Parathyroid adenoma (tissue), 2 donors: Measurements from ENCODE around the gene DCTPP1.

Experiments used
- H2AFZ ChIP-seq: fragments of 300-600 bp; sonication (generic); one replicate; pipeline ENCODE4 v1.7.0; 2017; ENCODE audit warnings: antibody characterized with exemption, mild to moderate bottlenecking
- H3K27ac ChIP-seq: fragments of 300-600 bp; sonication (generic); one replicate; pipeline ENCODE4 v1.7.0; 2017
- H3K27me3 ChIP-seq: fragments of 300-600 bp; sonication (generic); one replicate; pipeline ENCODE4 v1.7.0; 2017; ENCODE audit warnings: low read length; ENCODE audit not compliant: control insufficient read depth, insufficient read depth
- H3K36me3 ChIP-seq: fragments of 300-600 bp; sonication (generic); one replicate; pipeline ENCODE4 v1.7.0; 2017; ENCODE audit warnings: low read length; ENCODE audit not compliant: control insufficient read depth, insufficient read depth
- H3K4me1 ChIP-seq: fragments of 300-600 bp; sonication (generic); one replicate; pipeline ENCODE4 v1.7.0; 2017; ENCODE audit warnings: control low read depth
- H3K4me2 ChIP-seq: fragments of 300-600 bp; sonication (generic); one replicate; pipeline ENCODE4 v1.7.0; 2017; ENCODE audit warnings: low read length
- H3K4me3 ChIP-seq: fragments of 300-600 bp; sonication (generic); one replicate; pipeline ENCODE4 v1.7.0; 2017; ENCODE audit warnings: low read depth, low read length
- H3K79me2 ChIP-seq: fragments of 300-600 bp; sonication (generic); one replicate; pipeline ENCODE4 v1.7.0; 2017; ENCODE audit warnings: control low read depth
- H3K9ac ChIP-seq: fragments of 300-600 bp; sonication (generic); one replicate; pipeline ENCODE4 v1.7.0; 2017; ENCODE audit warnings: mild to moderate bottlenecking
- H3K9me3 ChIP-seq: fragments of 300-600 bp; sonication (generic); one replicate; pipeline ENCODE4 v1.7.0; 2017; ENCODE audit warnings: low read length; ENCODE audit not compliant: control insufficient read depth
- CTCF ChIP-seq: fragments of 300-600 bp; sonication (generic); IDR thresholded peaks from one replicate; pipeline ENCODE4 v1.7.0; 2017; ENCODE audit warnings: antibody characterized with exemption, mild to moderate bottlenecking
- donor health status: primary hyperparathyroidism.

DCTPP1 gene

DNA sequence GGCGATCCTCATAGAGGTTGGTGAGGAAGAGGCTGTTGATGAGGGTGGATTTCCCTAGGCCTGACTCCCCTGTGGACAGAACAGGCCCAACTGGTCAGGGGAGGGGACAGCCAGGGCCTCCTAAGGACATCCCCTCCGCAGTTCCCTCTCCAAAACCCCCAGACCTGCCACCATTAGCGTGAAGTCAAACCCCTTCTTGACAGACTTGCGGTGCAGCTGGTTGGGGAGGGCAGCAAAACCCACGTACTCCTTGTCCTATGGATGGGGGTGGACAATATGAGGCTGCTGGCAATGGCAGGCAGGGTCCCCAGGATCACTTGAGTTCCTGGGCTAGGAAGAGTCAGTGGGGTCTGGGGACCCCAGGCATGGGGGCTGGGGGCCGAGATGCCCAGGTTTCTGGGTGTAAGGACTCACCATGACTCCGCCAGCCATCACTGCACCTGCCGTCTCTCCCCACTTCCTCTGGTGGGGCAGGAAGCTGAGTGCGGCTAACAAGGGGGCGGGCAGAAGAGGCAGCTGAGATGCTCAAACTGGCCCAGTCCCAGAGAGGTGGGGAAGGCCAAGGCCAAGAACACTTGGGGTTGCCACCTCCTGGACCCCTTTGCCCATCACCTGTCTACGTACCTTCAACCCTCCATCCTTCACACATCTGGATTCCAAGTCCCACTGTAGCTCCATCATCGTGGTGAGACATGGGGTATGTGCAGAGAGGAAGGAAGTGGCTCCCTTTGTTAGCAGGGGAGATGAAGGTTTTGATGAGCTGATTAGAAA, 47.5 kb downstream of the DCTPP1 start, which contains the start of gene SEPTIN1:
Gene SEPTIN1, minus strand, starts transcription at position 451 of the 771 bp plus-strand sequence. Its CDS starts 19 bp downstream, at position 432.
- no peaks in the 10 kb centered on the region for H3K27me3 ChIP-seq
- no peak within 1 kb of the TSS for H3K9ac ChIP-seq
- H2AFZ ChIP-seq: no peak within 1 kb of the TSS
- no peaks in the 10 kb centered on the region for H3K36me3 ChIP-seq
- H3K27ac ChIP-seq: no peak within 1 kb of the TSS
- H3K9me3 ChIP-seq: no peaks in the 10 kb centered on the region
- TF ChIP-seq CTCF: no peak
- peaks cover 1% of the 10 kb centered on the region for H3K4me1 ChIP-seq
- H3K79me2 ChIP-seq: no peaks in the 10 kb centered on the region
- no peak within 1 kb of the TSS for H3K4me2 ChIP-seq
- no peak within 1 kb of the TSS for H3K4me3 ChIP-seq

DNA sequence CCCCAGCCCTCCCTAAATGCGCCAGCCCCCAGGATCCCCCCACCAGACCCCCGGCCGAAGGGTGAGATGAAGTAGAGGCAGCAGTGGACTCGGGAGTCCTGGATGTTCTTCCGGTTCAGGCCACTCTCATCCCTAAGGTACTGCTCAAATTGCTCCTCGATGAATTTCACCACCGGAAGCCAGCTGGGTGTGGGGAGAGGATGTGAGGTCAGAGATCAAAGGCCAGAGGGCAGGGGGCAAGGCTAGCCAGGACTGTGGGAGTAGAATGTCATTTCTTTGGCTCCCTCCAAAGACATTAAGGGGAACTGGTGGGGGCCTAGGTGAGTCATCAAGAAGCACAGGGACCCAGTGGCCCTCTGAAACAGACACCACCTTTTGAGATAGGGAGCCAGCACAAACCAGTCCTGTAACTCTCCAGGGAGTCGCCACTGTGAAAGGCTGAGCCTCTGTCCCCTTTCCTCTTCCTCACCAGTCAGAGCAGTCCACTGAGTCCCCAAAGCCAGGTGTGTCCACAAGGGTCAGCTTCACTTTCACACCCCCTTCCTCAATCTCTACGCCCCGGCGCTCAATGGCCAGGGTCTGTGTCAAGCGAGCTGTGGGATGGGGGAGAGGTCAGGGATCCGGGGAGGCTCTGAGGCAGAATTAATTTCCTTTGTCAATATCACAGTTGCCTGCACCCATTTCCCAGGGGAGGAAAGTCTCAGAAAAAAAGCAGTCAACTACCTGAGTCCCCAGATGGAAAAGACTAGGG, 48.4 kb downstream of the DCTPP1 start:
- H3K27me3 ChIP-seq: no peaks in the 10 kb centered on the region
- no peaks in the 10 kb centered on the region for H3K36me3 ChIP-seq
- no peak overlapping the region for H3K27ac ChIP-seq
- H3K4me1 ChIP-seq: peaks cover 4% of the 10 kb centered on the region
- no peak overlapping the region for H3K9ac ChIP-seq
- H3K4me3 ChIP-seq: no peak overlapping the region
- no peak overlapping the region for H3K4me2 ChIP-seq
- H2AFZ ChIP-seq: no peak overlapping the region
- H3K79me2 ChIP-seq: no peaks in the 10 kb centered on the region
- no peak for TF ChIP-seq CTCF
- no peaks in the 10 kb centered on the region for H3K9me3 ChIP-seq

- no peak overlapping the region for H2AFZ ChIP-seq
- H3K4me2 ChIP-seq: no peak overlapping the region
- no peak overlapping the region for H3K27ac ChIP-seq
- H3K4me1 ChIP-seq: peaks cover 4% of the 10 kb centered on the region
- no peaks in the 10 kb centered on the region for H3K9me3 ChIP-seq
- no peak overlapping the region for H3K9ac ChIP-seq
- no peak for TF ChIP-seq CTCF
- no peak overlapping the region for H3K4me3 ChIP-seq
- H3K79me2 ChIP-seq: no peaks in the 10 kb centered on the region
- H3K27me3 ChIP-seq: no peaks in the 10 kb centered on the region
- no peaks in the 10 kb centered on the region for H3K36me3 ChIP-seq
Observed at GRCh38 chr16:30380803-30381208, 49.0 kb downstream of the DCTPP1 start.

DNA sequence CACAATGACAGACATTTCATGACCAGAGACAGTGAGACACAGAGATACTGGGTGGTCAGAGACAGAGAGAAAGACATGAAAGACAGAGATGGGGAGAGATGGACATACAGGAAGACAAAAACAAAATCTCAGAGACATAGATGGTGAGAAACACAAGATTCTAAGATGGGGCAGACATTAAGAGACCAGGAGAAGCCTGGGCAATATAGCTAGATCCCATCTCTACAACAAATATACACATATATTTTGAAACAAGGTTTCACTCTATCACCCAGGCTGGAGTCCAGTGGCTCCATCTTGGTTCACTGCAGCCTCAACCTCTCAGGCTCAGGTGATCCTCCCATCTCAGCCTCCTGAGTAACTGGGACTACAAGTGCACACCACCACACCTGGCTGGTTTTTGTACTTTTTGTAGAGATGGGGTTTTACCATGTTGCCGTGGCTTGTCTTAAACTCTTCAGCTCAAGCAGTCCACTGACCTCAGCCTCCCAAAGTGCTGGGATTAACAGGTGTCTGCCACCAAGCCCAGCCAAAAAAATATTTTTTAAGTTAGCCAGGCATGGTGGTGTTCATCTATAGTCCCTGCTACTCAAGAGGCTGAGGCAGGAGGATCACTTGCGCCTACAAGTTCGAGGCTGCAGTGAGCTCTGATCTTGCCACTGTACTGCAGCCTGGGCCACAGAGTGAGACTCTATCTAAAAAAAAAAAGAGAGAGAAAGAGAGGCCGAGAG, 49.6 kb downstream of the DCTPP1 start:
- TF ChIP-seq CTCF: no peak
- Histone ChIP-seq H3K9me3 (no peaks in the 10 kb centered on the region), H3K4me1 (peaks cover 4% of the 10 kb centered on the region), H3K36me3 (no peaks in the 10 kb centered on the region), H3K79me2 (no peaks in the 10 kb centered on the region), H3K27ac (no peak overlapping the region), H3K4me3 (no peak overlapping the region), H3K9ac (no peak overlapping the region), H3K27me3 (no peaks in the 10 kb centered on the region), H3K4me2 (no peak overlapping the region), H2AFZ (no peak overlapping the region)
